Hepatocyte (in vitro differentiated cells): ENCODE measurements around the gene RAPGEF4.

Experiments used
- CTCF ChIP-seq: fragments of 200-600 bp; sonication (generic); IDR thresholded peaks from 2 replicates; pipeline ENCODE4 v1.5.1; 2016; ENCODE audit warnings: antibody characterized with exemption, mild to moderate bottlenecking; ENCODE audit not compliant: poor library complexity
- EZH2 ChIP-seq: fragments of 200-600 bp; sonication (generic); IDR thresholded peaks from 2 replicates; pipeline ENCODE4 v1.6.1; 2016; ENCODE audit warnings: antibody characterized with exemption, mild to moderate bottlenecking, borderline replicate concordance
- EZH2phosphoT487 ChIP-seq: fragments of 200-600 bp; sonication (generic); IDR thresholded peaks from one replicate; pipeline ENCODE4 v1.6.1; 2018; ENCODE audit warnings: antibody characterized with exemption, mild to moderate bottlenecking, low read depth, moderate library complexity; ENCODE audit not compliant: unreplicated experiment, severe bottlenecking

GRCh38 chr2:172974762-172975161 is 239.1 kb downstream of the RAPGEF4 start:
- TF ChIP-seq CTCF (no peak), EZH2phosphoT487 (no peak), EZH2 (no peak)
